ENCODE results near the gene CUL4A.

DNA sequence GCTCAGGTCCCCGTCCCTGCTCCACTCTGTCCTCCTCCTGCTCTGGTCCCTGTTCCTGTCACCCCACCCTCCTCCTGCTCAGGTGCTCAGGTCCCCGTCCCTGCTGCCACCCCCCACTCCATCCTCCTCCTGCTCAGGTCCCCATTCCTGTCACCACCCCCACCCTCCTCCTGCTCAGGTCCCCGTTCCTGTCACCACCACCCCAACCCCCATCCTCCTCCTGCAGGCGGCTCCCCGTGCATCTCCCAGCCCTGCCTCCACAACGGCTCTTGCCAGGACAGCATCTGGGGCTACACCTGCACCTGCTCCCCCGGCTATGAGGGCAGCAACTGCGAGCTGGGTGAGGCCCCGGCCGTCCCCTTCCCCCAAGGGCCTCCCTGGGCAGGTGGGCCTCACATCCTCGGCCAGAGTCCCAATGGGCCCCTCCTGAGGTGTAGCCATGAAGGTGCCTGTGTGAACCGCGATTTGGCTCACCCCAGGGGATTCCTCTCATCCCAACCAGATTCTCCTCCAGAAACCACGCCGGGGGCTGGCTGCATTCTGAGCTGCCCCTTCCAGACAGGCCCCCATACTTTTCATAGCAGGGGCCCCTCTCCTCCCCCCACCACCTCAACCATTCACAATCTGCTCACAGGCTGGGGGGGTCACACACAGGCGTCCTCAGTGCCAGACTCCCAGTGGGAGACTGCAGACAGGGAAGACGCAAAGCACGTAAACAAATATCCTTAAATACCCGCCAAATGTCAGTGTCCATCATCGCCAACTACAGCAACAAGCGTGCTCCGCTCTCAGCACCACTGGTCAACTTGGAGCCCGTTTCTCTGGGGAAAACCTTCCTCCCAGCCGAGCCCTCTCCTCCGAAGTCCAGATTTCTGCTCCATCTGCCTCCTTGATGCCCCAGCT lies 46.4 kb upstream of the CUL4A start:
- TF ChIP-seq POLR2A (IDR thresholded peaks at IDR 0.05) (no peak), EP300 (IDR thresholded peaks at IDR 0.05) (no peak)
- TF ChIP-seq, protein P1, sequence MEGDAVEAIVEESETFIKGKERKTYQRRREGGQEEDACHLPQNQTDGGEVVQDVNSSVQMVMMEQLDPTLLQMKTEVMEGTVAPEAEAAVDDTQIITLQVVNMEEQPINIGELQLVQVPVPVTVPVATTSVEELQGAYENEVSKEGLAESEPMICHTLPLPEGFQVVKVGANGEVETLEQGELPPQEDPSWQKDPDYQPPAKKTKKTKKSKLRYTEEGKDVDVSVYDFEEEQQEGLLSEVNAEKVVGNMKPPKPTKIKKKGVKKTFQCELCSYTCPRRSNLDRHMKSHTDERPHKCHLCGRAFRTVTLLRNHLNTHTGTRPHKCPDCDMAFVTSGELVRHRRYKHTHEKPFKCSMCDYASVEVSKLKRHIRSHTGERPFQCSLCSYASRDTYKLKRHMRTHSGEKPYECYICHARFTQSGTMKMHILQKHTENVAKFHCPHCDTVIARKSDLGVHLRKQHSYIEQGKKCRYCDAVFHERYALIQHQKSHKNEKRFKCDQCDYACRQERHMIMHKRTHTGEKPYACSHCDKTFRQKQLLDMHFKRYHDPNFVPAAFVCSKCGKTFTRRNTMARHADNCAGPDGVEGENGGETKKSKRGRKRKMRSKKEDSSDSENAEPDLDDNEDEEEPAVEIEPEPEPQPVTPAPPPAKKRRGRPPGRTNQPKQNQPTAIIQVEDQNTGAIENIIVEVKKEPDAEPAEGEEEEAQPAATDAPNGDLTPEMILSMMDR (IDR thresholded peaks at IDR 0.05), result no peak
